Hepatocyte (in vitro differentiated cells): ENCODE data around the gene PCBP3. TPM values are rescaled to one million over a fixed set of nuclear protein-coding genes. Genes with fewer than 3 reads are reported as not detected.

Experiments
- DNase-seq: peaks from one replicate; pipeline ENCODE4 v3.0.0-alpha.2; 2016; ENCODE audit warnings: low spot score
- H2AFZ ChIP-seq: fragments of 200-600 bp; sonication (generic); 2 replicates; pipeline ENCODE4 v1.6.0; 2016; ENCODE audit warnings: antibody characterized with exemption, mild to moderate bottlenecking
- H3K27ac ChIP-seq: fragments of 200-600 bp; sonication (generic); 2 replicates; pipeline ENCODE4 v1.5.1; 2016; ENCODE audit warnings: mild to moderate bottlenecking
- H3K27me3 ChIP-seq: fragments of 200-600 bp; sonication (generic); 2 replicates; pipeline ENCODE4 v1.6.1; 2016
- H3K36me3 ChIP-seq: fragments of 200-600 bp; sonication (generic); replicated peaks from 2 replicates; pipeline ENCODE4 v1.5.1; 2016; ENCODE audit warnings: low read depth; ENCODE audit not compliant: insufficient read depth
- H3K4me1 ChIP-seq: fragments of 200-600 bp; sonication (generic); 2 replicates; pipeline ENCODE4 v1.5.1; 2016; ENCODE audit warnings: mild to moderate bottlenecking, moderate library complexity; ENCODE audit not compliant: insufficient read depth
- H3K4me2 ChIP-seq: fragments of 200-600 bp; sonication (generic); 2 replicates; pipeline ENCODE4 v1.6.0; 2016
- H3K4me3 ChIP-seq: fragments of 200-600 bp; sonication (generic); 2 replicates; pipeline ENCODE4 v1.5.1; 2016; ENCODE audit warnings: mild to moderate bottlenecking
- H3K79me2 ChIP-seq: fragments of 200-600 bp; sonication (generic); 2 replicates; pipeline ENCODE4 v1.6.0; 2017; ENCODE audit warnings: mild to moderate bottlenecking
- H3K9me2 ChIP-seq: fragments of 200-600 bp; sonication (generic); replicated peaks from 2 replicates; pipeline ENCODE4 v1.6.0; 2017; ENCODE audit warnings: mild to moderate bottlenecking; ENCODE audit not compliant: insufficient read depth
- H3K9me3 ChIP-seq: fragments of 200-600 bp; sonication (generic); 2 replicates; pipeline ENCODE4 v1.5.1; 2016; ENCODE audit warnings: low read depth, mild to moderate bottlenecking
- H4K20me1 ChIP-seq: fragments of 200-600 bp; sonication (generic); 2 replicates; pipeline ENCODE4 v1.6.0; 2016; ENCODE audit warnings: mild to moderate bottlenecking; ENCODE audit not compliant: insufficient read depth, poor library complexity, severe bottlenecking
- CTCF ChIP-seq: fragments of 200-600 bp; sonication (generic); IDR thresholded peaks from 2 replicates; pipeline ENCODE4 v1.5.1; 2016; ENCODE audit warnings: antibody characterized with exemption, mild to moderate bottlenecking; ENCODE audit not compliant: poor library complexity
- EZH2 ChIP-seq: fragments of 200-600 bp; sonication (generic); IDR thresholded peaks from 2 replicates; pipeline ENCODE4 v1.6.1; 2016; ENCODE audit warnings: antibody characterized with exemption, mild to moderate bottlenecking, borderline replicate concordance
- EZH2phosphoT487 ChIP-seq: fragments of 200-600 bp; sonication (generic); IDR thresholded peaks from one replicate; pipeline ENCODE4 v1.6.1; 2018; ENCODE audit warnings: antibody characterized with exemption, mild to moderate bottlenecking, low read depth, moderate library complexity; ENCODE audit not compliant: unreplicated experiment, severe bottlenecking
- whole genome bisulfite sequencing: methylation state at CpG from one replicate; pipeline ENCODE4 v1.1.6; 2016; ENCODE audit warnings: low lambda C conversion rate; ENCODE audit errors: missing lambda C conversion rate; 5-methylcytosine and 5-hydroxymethylcytosine counted together
- polyA plus RNA-seq: library from polyadenylated mRNA; unstranded; fragments of >200 nt; fragmentation: Nextera tagmentation; extraction: Ambion mirVana; gene quantifications from 2 replicates; pipeline ENCODE4 v1.2.1, GENCODE V29; 2016
- total RNA-seq: library from RNA; depleted of rRNA; stranded (reverse); fragments of >200 nt; gene quantifications from 2 replicates; pipeline ENCODE4 v1.2.3, GENCODE V29; 2014

Gene PCBP3
- total and polyA plus RNA-seq, 2 experiments from 2014 or later, result 3.1 to 8.8 TPM

- H2AFZ ChIP-seq, result no peak overlapping the region
- 50% methylated on average over 16 of the region's 17 CpGs for WGBS
Observed at GRCh38 chr21:45736690-45737484, 93.4 kb downstream of the PCBP3 start.

GRCh38 chr21:45737485-45738166 lies 94.1 kb downstream of the PCBP3 start:
- Histone ChIP-seq H3K36me3 (no peaks in the 10 kb centered on the region), H3K9me2 (no peaks in the 10 kb centered on the region), H4K20me1 (no peaks in the 10 kb centered on the region), H3K4me2 (no peak overlapping the region), H3K27me3 (no peaks in the 10 kb centered on the region), H3K79me2 (no peaks in the 10 kb centered on the region), H3K4me1 (no peaks in the 10 kb centered on the region), H3K27ac (no peak overlapping the region), H3K9me3 (no peaks in the 10 kb centered on the region), H2AFZ (no peak overlapping the region), H3K4me3 (no peak overlapping the region)
- 79% methylated on average over 12 of the region's 12 CpGs for WGBS
- DNase-seq, result no peak
- TF ChIP-seq CTCF (no peak), EZH2 (no peak), EZH2phosphoT487 (no peak)

More at GRCh38 chr21:45736690-45737484, 93.4 kb downstream of the PCBP3 start:
- no peaks in the 10 kb centered on the region for H3K4me1 ChIP-seq
- H3K36me3 ChIP-seq, result no peaks in the 10 kb centered on the region
- H3K79me2 ChIP-seq, result no peaks in the 10 kb centered on the region
- no peaks in the 10 kb centered on the region for H3K9me3 ChIP-seq
- H3K4me2 ChIP-seq, result no peak overlapping the region
- H3K9me2 ChIP-seq, result no peaks in the 10 kb centered on the region
- H4K20me1 ChIP-seq, result no peaks in the 10 kb centered on the region
- H3K4me3 ChIP-seq, result no peak overlapping the region
- H3K27me3 ChIP-seq, result no peaks in the 10 kb centered on the region
- TF ChIP-seq CTCF (no peak), EZH2phosphoT487 (no peak), EZH2 (no peak)
- peak overlapping the region; percentile 31 for H3K27ac ChIP-seq
- DNase-seq, result no peak

GRCh38 chr21:45739218-45740087 lies 95.9 kb downstream of the PCBP3 start:
- Histone ChIP-seq H4K20me1 (no peaks in the 10 kb centered on the region), H3K27me3 (no peaks in the 10 kb centered on the region), H2AFZ (no peak overlapping the region), H3K4me1 (no peaks in the 10 kb centered on the region), H3K4me3 (no peak overlapping the region), H3K79me2 (no peaks in the 10 kb centered on the region), H3K36me3 (no peaks in the 10 kb centered on the region), H3K27ac (no peak overlapping the region), H3K9me3 (no peaks in the 10 kb centered on the region), H3K9me2 (no peaks in the 10 kb centered on the region), H3K4me2 (no peak overlapping the region)
- DNase-seq, result no peak
- TF ChIP-seq EZH2, result no peak
- TF ChIP-seq CTCF, result no peak
- no peak for TF ChIP-seq EZH2phosphoT487
- 95% methylated on average over 4 of the region's 5 CpGs for WGBS
